Measurements from ENCODE around the gene BIRC5.

Gene BIRC5

GRCh38 chr17:78184351-78184750, 29.7 kb upstream of the BIRC5 start:
- DNase-seq, result no peak

DNA sequence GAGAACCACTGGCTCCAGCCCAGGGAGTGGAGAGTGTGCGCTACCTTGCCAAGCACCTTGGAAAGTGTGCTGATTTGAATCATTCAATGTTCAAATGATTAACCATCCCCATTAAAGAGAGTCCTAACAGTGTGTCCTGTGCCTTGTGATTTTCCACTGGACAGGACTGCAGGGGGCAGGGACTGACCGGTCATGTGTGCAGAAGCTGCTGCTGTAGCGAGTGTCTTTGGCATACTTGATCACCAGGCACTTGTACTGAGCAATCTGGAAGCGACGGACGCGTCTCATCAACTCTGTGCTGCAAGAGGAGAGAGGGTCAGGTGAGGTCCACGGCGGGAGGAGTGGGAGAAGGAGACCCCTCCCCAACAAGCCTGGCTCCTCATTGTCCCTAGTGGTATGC, 29.2 kb upstream of the BIRC5 start:
- no peak for DNase-seq

DNA sequence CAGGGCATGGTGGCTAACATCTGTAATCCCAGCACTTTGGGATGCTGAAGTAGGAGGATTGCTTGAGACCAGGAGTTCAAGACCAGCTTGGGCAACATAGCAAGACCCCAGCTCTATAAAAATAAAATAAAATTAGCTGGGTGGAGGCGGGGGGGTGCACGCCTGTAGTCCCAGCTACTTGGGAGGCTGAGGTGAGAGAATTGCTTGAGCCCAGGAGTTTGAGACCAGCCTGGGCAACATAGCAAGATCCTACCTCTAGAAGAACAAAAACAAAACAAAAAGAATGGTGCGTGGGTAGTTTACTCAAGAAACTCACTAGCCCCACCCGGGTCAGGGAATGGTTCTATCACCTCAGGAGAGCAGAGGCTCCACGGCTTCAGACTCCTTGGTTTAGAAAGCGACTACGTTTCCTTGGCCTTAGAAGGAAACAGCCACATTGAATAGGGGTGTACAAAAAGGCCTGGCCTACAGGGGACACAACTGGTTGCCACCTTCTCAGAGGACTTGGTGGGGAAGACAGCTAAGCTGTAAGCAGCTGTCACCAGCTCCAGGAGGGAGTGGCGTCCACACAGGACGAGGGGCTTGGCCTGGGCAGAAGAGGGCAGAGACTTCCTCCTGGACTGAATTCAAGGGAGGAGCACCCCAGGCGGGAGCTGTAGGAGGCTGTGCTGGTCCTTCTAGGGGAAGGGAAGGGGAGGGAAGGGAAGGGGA, 27.9 kb upstream of the BIRC5 start:
- no peak for DNase-seq

GRCh38 chr17:78186692-78187595, 27.1 kb upstream of the BIRC5 start, which contains the start of the genes AFMID and TK1:
Gene AFMID, plus strand, starts transcription at chr17:78187362. Its CDS starts 9 bp downstream, at chr17:78187371.
Gene TK1, minus strand, starts transcription at chr17:78187052. Its CDS starts 58 bp downstream, at chr17:78186994.
- peak; percentile 88 for DNase-seq

GRCh38 chr17:78196716-78197115, 17.3 kb upstream of the BIRC5 start:
- no peak for DNase-seq

DNA sequence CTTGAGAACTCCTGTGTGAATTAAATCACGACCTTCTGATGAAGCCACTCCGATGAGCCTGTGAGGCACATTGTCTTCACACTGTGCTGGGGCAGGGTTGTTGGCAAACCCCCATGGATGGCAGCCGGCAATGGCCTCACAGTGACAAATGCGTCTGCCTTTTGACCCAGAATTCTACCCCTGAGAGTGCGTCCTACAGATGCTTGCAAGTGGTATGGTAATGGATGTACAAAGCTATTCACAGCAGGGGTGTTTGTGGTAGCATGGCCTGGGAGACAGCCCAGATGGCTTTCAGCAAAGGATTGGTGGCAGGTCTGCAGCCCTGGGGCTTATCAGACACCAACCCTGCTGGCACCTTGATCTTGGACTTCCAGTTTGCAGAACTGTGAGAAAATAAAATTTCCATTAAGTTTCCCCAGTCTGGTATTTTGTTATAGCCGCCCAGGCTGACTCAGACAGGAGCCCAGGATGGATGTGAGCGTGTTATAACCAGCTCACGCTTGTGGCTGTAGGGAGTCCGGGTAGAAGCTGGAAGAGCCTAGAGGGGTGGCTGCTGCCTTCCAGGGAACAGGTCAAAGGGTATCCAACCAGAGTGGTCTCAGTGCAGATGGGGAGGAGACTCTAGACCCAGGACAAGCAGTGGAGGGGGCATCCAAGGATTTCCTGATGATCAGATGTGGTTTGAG, 16.8 kb upstream of the BIRC5 start:
- no peak for DNase-seq

- DNase-seq, result no peak
These were observed 13.6 kb upstream of the BIRC5 start for GRCh38 chr17:78200451-78200850.

GRCh38 chr17:78202666-78203065, 11.4 kb upstream of the BIRC5 start:
- no peak for DNase-seq

DNA sequence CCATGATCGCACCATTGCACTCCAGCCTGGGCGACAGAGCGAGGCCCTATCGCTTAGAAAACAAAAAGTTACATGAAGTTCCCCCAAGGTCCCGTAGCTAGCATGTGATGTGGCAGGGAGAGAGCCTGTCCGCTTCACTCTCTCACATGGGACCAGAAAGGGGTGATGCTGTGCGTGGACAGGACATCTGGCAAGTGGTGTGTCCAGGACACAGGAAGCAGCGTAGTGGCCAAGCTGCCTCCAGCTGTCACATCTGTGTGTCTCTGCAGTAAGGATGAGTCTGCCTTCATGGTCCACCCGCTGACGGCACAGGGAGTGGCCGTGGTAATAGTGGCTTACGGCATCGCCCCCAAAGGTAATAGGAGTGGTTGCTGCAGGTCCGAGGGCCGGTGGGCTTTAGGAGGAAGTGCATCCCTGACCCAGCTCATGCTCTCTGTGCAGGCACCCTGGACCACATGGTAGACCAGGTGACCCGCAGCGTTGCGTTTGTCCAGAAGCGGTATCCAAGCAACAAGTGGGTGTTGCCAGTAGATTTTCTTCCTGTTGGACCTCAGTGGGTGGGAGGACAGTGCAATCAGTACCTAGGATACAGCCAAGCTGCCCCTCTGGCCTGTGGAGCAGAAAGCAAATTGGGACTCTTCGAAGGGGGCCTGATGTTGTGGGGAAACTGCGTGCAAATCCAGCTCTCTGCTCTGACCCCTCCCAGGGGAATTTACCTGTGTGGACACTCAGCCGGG, 9.5 kb upstream of the BIRC5 start:
- DNase-seq, result no peak

DNA sequence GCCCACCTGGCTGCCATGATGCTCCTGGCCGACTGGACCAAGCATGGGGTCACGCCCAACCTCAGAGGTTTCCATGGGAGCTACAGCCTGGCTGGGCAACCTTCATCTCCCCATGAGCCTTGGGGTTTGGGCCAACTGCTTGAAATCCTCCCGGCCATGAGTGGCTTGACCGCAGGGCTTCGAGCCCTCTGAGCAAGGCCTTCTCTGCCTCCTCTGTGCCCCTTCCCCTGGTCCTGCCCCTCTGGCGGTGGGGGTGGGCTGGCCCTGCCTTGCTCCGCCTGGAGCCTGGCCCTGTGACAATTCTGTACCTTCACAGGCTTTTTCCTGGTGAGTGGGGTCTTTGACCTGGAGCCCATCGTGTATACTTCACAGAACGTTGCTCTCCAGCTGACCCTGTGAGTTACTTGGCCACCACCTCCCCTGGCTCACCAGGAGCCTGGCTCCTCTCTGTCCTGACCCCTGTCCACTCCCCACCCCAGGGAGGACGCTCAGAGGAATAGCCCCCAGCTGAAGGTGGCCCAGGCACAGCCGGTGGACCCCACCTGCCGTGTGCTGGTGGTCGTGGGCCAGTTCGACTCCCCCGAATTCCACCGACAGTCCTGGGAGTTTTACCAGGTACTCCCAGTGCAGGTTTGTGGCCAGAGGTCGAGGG, 8.8 kb upstream of the BIRC5 start:
- no peak for DNase-seq

DNA sequence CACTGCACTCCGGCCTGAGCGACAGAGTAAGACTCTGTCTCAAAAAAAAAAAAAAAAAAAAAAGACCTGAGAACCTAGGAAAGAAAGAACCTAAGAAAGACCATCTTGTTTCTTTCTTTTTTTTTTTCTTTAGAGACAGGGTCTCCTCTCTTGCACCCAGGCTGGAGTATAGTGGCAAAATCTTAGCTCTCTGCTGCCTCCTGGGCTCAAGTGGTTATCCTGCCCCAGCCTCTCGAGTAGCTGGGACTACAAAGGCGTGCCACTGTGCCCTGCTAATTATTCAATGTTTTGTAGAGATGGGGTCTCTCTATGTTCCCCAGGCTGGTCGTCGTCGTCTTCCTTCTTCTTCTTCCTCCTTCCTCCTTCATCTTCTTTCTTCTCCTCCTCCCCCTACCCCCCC, 7.8 kb upstream of the BIRC5 start:
- DNase-seq, result no peak

DNA sequence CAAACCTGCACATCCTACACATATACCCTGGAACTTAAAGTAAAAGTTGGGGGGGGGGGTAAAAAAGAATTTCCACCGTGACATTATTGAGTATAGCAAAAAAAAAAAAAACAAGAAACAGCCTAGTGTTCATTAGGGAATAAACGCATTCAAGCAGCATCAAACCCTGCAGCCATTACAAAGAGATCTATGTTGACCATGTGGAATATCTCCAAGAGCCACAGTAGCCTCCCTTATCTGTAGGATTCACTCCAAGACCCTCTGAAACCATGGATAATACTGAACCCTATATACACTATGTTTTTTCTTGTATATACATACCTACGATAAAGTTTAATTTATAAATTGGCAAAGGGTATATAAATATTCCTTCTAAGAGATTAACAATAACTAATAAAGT, 5.6 kb upstream of the BIRC5 start:
- DNase-seq, result no peak

DNA sequence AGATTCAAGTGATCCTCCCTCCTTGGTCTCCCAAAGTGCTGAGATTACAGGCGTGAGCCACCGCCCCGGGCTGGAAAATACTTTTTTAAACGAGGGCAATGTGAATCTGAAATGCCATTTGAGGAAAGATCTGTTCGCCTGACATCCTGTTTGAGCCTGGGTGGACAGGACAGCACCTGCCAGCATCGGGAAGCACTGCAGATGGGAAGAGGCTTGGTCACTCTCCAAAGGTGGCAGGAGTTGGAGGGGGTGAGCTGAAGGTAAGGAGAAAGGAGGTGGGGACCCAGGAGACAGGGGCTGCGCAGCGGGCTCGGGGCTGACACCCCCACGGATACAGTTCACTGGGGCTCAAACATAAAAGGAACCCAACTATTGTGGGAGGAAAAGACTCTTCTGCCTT, 3.9 kb upstream of the BIRC5 start:
- no peak for DNase-seq

DNA sequence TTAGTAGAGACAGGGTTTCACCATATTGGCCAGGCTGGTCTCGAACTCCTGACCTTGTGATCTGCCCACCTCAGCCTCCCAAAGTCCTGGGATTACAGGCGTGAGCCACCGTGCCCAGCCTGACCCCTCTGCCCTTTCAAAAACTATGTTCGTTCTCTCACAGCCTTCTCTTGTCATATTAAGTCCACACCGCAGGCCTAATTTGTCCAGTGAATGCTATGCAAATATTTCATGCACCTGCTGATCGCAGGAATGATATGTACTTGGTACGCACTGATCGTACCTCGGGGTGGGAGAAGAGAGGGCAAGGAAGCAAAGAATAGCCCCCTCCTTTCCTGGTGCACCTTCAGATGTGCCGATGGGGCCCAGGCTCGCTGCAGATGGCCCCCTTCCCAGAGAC, 3.0 kb upstream of the BIRC5 start:
- no peak for DNase-seq

GRCh38 chr17:78214706-78215061, 631 bp downstream of the BIRC5 start:
- DNase-seq, result no peak

- no peak for DNase-seq
These were observed 5.5 kb downstream of the BIRC5 start for GRCh38 chr17:78219396-78220150.

- no peak for DNase-seq
These were observed 9.0 kb downstream of the BIRC5 start for GRCh38 chr17:78223061-78223460.

GRCh38 chr17:78223765-78224164, 9.7 kb downstream of the BIRC5 start:
- no peak for DNase-seq

- no peak for DNase-seq
These were observed 10.4 kb downstream of the BIRC5 start for GRCh38 chr17:78224231-78225087.

- DNase-seq, result no peak
These were observed 11.2 kb downstream of the BIRC5 start for GRCh38 chr17:78225088-78225865.

Measured in CD4-positive, alpha-beta T cell treated with Interferon gamma for 1 hour (primary cell).